GM18867 (cell line): Measurements from ENCODE around the gene SMC6.

Experiments
- ATAC-seq: cut with Tn5 transposase; IDR thresholded peaks from one replicate; pipeline ENCODE4 v1.9.1; 2021; ENCODE audit warnings: mild to moderate bottlenecking, moderate library complexity; ENCODE audit not compliant: unreplicated experiment

SMC6 gene

DNA sequence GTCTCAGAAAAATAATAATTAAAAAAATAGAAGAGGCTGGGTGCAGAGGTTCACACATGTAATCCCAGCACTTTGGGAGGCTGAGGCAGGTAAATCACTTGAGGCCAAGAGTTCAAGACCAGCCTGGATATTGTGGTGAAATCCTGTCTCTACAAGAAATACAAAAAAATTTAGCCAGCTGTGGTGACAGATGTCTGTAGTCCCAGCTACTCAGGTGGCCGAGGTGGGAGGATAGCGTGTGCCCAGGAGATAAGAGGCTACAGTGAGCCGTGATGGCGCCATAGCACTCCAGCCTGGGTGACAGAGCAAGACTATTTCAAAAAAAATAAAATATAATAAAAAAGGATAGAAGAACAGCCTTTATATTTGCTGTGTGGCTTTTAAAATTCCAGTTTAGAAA lies 35.9 kb downstream of the SMC6 start:
- ATAC-seq: no peak

DNA sequence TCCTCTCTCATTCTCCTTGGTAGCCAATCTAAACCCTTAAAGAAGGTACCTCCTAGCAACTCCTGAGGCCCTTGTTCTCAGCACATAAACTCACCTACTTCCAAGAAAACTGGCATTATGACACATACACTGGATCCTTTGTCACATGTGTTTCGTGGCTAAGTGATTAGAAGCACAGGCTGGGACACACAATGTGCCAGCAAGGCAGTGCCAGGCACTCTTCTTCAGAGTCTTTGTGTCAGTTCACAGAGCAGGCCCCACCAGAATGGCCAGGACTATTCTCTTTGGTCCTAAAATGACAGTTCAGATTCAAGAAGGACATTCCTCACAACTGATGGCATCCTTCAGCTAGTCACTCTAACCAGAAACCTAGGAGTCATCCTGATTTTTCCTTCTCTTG lies 40.3 kb downstream of the SMC6 start:
- ATAC-seq: no peak

- no peak for ATAC-seq
These were observed 42.9 kb downstream of the SMC6 start for GRCh38 chr2:17710547-17711248.

DNA sequence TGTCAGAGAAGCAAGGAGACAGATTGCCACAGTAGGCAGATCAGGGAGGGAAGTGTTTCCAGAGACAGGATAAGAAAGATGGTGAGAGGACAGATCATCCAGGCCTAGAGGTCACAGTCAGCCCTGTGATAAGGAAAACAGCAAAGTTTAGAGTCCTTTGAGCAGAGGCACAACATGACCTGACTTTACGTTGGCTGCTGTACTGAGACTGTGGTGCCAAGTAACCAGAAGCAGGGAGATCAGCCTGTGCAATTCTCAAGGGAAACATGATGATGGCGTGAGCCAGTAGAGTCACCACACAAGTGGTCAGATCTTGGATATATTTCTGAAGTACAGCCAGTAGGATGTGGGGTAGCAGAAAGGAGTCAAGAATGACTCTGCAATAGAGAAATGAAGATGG lies 43.7 kb downstream of the SMC6 start:
- ATAC-seq: no peak

DNA sequence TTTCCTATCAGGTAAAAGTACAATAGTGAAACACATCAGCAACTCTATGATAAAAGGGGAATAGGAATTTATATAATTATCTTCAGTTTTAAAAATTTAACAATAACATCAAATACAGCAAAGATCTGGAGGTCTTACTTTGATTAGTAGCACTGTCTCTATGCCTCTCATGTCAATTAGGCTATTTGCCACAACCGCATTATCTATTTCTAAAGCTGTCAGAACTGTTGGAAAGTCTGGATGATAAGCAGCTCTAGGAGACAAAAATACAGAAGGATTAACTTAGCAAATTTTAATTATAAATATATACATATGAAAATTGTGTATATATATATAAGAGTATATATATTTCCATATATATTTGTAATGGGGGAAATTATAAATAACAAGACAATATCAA lies 45.1 kb downstream of the SMC6 start:
- ATAC-seq: no peak

DNA sequence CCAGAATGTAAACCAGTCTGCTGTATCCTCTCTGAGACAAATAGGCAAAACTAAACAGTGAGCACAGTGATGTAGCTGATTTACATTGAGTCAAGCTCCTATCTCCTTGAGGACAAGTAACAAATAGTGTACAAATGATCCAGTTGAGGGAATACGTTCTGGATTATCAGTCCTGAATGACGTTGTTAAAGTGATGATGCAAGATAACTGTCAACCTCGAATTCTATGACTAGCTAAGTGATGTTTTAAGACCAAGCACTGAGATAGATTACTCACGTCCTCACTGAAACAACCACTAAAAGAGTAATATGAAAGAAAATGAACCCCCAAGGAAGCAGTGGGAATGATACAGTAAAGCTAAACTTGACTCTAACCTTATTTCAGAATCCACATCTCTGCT lies 46.8 kb downstream of the SMC6 start:
- ATAC-seq: no peak

GRCh38 chr2:17690776-17691175 lies 62.8 kb downstream of the SMC6 start:
- no peak for ATAC-seq

DNA sequence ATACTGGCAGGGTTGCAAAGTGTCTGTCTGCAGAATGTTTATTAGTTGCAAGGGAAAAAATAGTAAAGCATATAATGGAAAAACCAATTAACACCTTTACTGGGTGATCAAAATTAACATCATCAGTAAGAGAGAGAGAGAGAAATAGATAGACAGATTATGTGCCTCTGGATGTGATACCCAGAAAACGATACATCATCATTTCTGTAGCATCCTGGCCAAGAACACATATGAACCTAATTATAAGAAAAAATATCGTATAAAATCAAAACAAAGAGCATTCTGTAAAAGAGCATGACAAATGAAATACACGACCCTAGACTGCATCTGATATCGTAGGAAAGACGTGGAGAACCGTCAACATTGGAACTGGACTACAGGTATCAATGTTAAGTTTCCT lies 64.6 kb downstream of the SMC6 start:
- ATAC-seq: no peak

GRCh38 chr2:17688600-17688999 lies 65.0 kb downstream of the SMC6 start:
- ATAC-seq: no peak

GRCh38 chr2:17683981-17684380 lies 69.6 kb downstream of the SMC6 start:
- no peak for ATAC-seq

DNA sequence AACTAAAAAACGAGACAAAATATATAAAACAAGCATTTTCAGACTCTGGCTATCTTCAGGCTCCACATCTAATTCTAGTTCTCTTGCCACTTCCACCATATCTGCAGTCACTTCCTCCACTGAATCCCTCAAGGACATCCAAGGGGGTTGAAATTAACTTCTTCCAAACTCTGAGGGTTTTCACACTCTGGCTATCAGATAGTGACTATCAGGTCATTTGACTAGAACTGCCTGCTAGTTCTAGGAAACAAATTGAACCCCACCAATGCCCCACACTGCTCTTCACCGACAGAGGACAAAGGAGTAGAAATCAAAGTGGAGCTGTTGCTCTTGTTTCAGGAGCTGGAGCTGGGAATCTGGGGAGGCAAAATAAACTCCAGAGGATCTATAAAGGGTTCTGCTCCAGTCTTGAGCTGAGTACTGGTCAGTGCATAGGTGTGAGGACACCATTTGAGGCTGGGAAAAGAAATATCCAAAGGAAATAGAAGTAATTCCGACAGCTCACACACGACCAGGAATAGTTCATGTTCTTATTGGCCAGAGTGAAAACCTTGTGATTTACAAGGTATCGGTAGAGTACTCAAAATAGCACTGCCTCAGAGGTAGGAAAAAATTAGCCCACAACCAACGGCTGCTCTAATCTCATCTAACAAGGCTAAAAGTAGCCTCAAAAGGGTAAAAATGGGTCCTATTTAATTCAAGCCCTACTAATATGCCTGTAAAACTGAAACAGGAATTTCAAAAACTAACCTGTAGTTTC lies 71.3 kb downstream of the SMC6 start:
- no peak for ATAC-seq

DNA sequence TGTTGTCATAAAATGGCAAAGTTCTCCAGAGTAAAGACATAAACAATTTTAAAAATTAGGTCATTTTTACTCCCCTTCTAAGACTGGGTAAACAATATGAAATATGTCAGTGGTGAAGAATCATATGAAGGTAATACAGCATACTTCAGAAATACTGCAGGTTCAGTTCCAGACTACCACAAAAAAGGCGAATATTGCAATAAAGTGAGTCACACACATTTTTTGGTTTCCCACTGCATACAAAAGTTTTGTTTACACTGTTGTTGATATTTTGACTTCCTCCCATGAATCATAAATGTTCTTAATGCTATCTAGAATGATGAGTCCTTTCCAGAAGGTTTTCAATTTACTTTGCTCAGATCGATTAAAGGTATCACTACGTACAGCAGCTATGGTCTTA lies 73.5 kb downstream of the SMC6 start:
- no peak for ATAC-seq

GRCh38 chr2:17674817-17675216 lies 78.8 kb downstream of the SMC6 start:
- no peak for ATAC-seq

- ATAC-seq: peak; percentile 61
These were observed 80.9 kb downstream of the SMC6 start for GRCh38 chr2:17672583-17673317.

- no peak for ATAC-seq
These were observed 85.7 kb downstream of the SMC6 start for GRCh38 chr2:17667898-17668297.

GRCh38 chr2:17664534-17664933 lies 89.1 kb downstream of the SMC6 start:
- no peak for ATAC-seq

GRCh38 chr2:17662723-17663122 lies 90.9 kb downstream of the SMC6 start:
- no peak for ATAC-seq

DNA sequence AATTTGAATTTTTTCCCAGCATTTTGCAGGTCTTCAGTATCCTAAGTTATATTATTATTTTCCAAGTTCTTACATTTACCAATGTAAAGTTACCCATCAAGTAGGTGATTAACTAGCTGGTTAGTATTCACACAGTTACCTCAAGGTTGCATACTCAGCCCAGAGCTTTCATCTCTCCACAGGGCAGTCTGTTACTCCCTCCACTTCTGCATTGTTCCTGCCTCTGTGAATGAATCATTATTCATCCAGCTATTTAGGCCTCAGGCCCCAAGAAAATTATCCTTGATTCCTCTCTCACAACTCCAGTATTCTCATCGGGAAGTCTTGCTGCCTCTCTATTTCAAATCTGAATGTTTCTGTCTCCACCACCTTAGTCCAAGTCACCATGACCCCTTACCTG lies 92.2 kb downstream of the SMC6 start:
- no peak for ATAC-seq

DNA sequence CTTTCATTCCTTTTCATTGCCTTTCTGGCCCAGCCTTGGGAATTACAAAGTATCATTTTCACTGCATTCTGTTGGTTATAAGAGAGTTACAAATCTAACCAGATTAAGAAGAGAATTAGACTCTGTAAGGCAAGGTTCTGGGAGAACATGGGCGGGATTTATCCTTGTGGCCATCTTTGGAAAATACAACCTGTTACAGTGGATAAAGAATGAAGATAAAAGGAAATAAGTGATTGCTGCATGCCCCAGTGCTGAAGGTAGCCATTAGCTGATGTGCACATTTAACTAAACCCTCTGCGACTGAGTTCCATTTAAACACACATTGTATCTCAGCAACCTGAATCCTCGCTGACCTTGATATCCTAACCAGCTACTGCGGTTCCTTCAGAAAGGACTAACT lies 93.4 kb downstream of the SMC6 start:
- ATAC-seq: no peak

DNA sequence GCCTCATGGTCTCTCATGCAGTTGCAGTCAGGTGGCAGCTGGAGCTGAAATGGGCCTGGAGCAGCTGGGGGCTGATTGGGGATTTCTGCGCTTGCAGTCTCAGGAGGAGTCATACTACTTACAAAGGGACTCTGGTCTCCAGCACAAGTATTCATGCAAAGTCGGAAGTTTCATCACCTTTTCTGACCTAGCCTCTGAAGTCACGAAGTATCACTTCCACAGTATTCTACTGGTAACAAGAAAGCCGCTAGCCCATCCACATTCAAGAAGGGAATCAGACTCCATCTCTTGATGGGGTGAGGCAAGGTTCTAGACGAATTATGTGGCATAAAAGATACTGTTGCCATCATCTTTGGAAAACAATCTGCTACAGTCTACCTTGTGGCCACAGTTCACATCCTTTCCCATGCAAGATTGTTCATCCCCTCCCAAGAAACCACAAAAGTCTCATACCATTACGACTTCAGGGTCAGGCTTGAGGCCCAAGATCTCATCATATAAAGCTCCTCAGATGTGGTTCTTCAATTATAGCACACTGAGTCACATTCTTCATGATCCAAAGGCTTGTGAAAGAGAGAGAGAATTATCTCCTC lies 95.3 kb downstream of the SMC6 start:
- ATAC-seq: peak; percentile 45

DNA sequence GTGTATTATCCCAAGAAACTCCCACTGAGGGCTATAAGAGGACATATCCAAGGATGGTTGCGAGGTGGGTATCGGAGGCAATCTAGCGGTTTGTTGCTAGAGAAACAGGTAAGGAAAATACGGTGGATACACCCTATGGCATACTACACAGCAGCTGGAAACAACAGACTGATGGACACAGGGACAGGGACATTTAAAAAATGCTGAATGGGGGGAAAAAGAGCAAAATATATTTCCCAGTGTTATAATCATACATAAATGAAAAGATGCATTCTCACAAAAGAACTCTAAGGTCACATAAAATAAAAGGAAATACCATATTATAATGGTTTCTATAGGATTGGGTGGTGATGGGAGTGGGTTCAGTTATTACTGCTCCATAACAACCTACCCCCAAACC lies 95.9 kb downstream of the SMC6 start:
- no peak for ATAC-seq
